GM18508 (cell line): ENCODE results near the gene ERC2.

Experiments used
- ATAC-seq: cut with Tn5 transposase; IDR thresholded peaks from one replicate; pipeline ENCODE4 v1.9.1; 2021; ENCODE audit warnings: moderate number of reproducible peaks; ENCODE audit not compliant: insufficient read depth, unreplicated experiment

Gene ERC2

GRCh38 chr3:55621648-55622047 is 846.6 kb downstream of the ERC2 start:
- ATAC-seq = no peak

GRCh38 chr3:55621026-55621422 is 847.2 kb downstream of the ERC2 start:
- no peak for ATAC-seq

GRCh38 chr3:55620351-55621025 is 847.8 kb downstream of the ERC2 start:
- ATAC-seq = no peak

- no peak for ATAC-seq
These were observed 849.0 kb downstream of the ERC2 start for GRCh38 chr3:55619046-55619808.

- no peak for ATAC-seq
These were observed 850.9 kb downstream of the ERC2 start for GRCh38 chr3:55617385-55617784.

- no peak for ATAC-seq
These were observed 851.5 kb downstream of the ERC2 start for GRCh38 chr3:55616803-55617202.

- ATAC-seq = no peak
These were observed 852.5 kb downstream of the ERC2 start for GRCh38 chr3:55615694-55616295.

GRCh38 chr3:55615039-55615693 is 853.1 kb downstream of the ERC2 start:
- no peak for ATAC-seq

GRCh38 chr3:55611121-55611520 is 857.1 kb downstream of the ERC2 start:
- no peak for ATAC-seq

- no peak for ATAC-seq
These were observed 858.9 kb downstream of the ERC2 start for GRCh38 chr3:55609230-55609827.

- no peak for ATAC-seq
These were observed 859.8 kb downstream of the ERC2 start for GRCh38 chr3:55608301-55608937.

GRCh38 chr3:55607844-55608243 is 860.4 kb downstream of the ERC2 start:
- ATAC-seq = peak; percentile 68

- ATAC-seq = no peak
These were observed 861.1 kb downstream of the ERC2 start for GRCh38 chr3:55607175-55607574.

- no peak for ATAC-seq
These were observed 862.6 kb downstream of the ERC2 start for GRCh38 chr3:55605443-55606236.

GRCh38 chr3:55604846-55605245 is 863.4 kb downstream of the ERC2 start:
- no peak for ATAC-seq

GRCh38 chr3:55604402-55604801 is 863.9 kb downstream of the ERC2 start:
- no peak for ATAC-seq

- no peak for ATAC-seq
These were observed 866.7 kb downstream of the ERC2 start for GRCh38 chr3:55601366-55602080.

- ATAC-seq = no peak
These were observed 870.0 kb downstream of the ERC2 start for GRCh38 chr3:55598224-55598623.

GRCh38 chr3:55597641-55598040 is 870.6 kb downstream of the ERC2 start:
- no peak for ATAC-seq
